Uterus (tissue), 4 donors: ENCODE data around the gene KRT3. TPM values are rescaled to one million over a fixed set of nuclear protein-coding genes. Genes with fewer than 3 reads are reported as not detected.

Experiments used
- DNase-seq, 2 donors: peaks; one replicate each; pipeline ENCODE4 v3.0.0-alpha.2; 2019 to 2020
- H3K27ac ChIP-seq, 2 donors: fragments of 200-600 bp; sonication (generic); 1 replicate in 1 of 2; 2 replicates in 1 of 2; pipeline ENCODE4 v1.5.1; 2016 to 2018
- H3K27me3 ChIP-seq, 2 donors: fragments of 200-600 bp; sonication (generic); one replicate each; pipeline ENCODE4 v1.5.1; 2018 to 2019; ENCODE audit warnings: control low read depth in 1 of 2
- H3K36me3 ChIP-seq, 2 donors: fragments of 200-600 bp; sonication (generic); one replicate each; pipeline ENCODE4 v1.5.1; 2019; ENCODE audit warnings: control low read depth in 1 of 2
- H3K4me1 ChIP-seq, 2 donors: fragments of 200-600 bp; sonication (generic); one replicate each; pipeline ENCODE4 v1.5.1; 2018 to 2019; ENCODE audit warnings: control low read depth in 1 of 2
- H3K4me3 ChIP-seq, 2 donors: fragments of 200-600 bp; sonication (generic); 1 replicate in 1 of 2; 2 replicates in 1 of 2; pipeline ENCODE4 v1.5.1; 2018 to 2019; ENCODE audit warnings: mild to moderate bottlenecking in 1 of 2
- H3K9me3 ChIP-seq, 2 donors: fragments of 200-600 bp; sonication (generic); one replicate each; pipeline ENCODE4 v1.5.1; 2019; ENCODE audit warnings: control low read depth in 1 of 2
- CTCF ChIP-seq, 4 experiments: fragments of 200-600 bp in 2 of 4; fragments of 450-650 bp in 2 of 4; sonication (generic) in 2 of 4; IDR thresholded peaks; one replicate each; pipeline ENCODE4 v1.5.1; 2016 to 2019; ENCODE audit warnings: antibody characterized with exemption in 4 of 4, mild to moderate bottlenecking in 2 of 4, moderate library complexity in 1 of 4
- POLR2A ChIP-seq, 2 donors: fragments of 450-650 bp; IDR thresholded peaks; one replicate each; pipeline ENCODE4 v1.6.1; 2016; ENCODE audit warnings: antibody characterized with exemption in 2 of 2, mild to moderate bottlenecking in 1 of 2, moderate library complexity in 1 of 2
- intact Hi-C: fragments of 100-400 bp; cut with DNase I; formaldehyde crosslinking; loops from one replicate; pipeline ENCODE4 v1.15.1; 2023; ENCODE audit warnings: low total_unique reads
- total RNA-seq, 4 donors: library from RNA; depleted of rRNA in 3 of 4; stranded (reverse); fragments of >200 nt in 3 of 4; gene quantifications; one replicate each; pipeline versions ENCODE4 v1.1.0 to v1.2.4, GENCODE V29; 2014 to 2023
- donor health status: DM: yes; HTN: yes; CAD: no.

Gene KRT3
- total RNA-seq, 4 donors from 2014 or later, result not detected

- TF ChIP-seq CTCF (IDR thresholded peaks at IDR 0.05), result no peak
- DNase-seq, result no peak
- Histone ChIP-seq H3K36me3 (no peaks in the 10 kb centered on the region), H3K27ac (no peak overlapping the region), H3K4me3 (no peak overlapping the region), H3K27me3 (no peaks in the 10 kb centered on the region), H3K9me3 (no peaks in the 10 kb centered on the region), H3K4me1 (no peaks in the 10 kb centered on the region)
- intact Hi-C loops, result no loop called here
Observed at GRCh38 chr12:52759218-52759617, 36.7 kb downstream of the KRT3 start.

GRCh38 chr12:52757449-52758176, 38.3 kb downstream of the KRT3 start:
- TF ChIP-seq POLR2A (IDR thresholded peaks at IDR 0.05), result no peak
- no peak for TF ChIP-seq CTCF (IDR thresholded peaks at IDR 0.05)
- H3K36me3 ChIP-seq, result no peaks in the 10 kb centered on the region
- intact Hi-C loops, result no loop called here

GRCh38 chr12:52756281-52756960, 39.5 kb downstream of the KRT3 start:
- no peak for TF ChIP-seq CTCF (IDR thresholded peaks at IDR 0.05)
- no peak for TF ChIP-seq POLR2A (IDR thresholded peaks at IDR 0.05)
- Histone ChIP-seq H3K4me3 (no peak overlapping the region), H3K36me3 (no peaks in the 10 kb centered on the region), H3K4me1 (no peaks in the 10 kb centered on the region), H3K27me3 (no peaks in the 10 kb centered on the region), H3K27ac (no peak overlapping the region), H3K9me3 (no peaks in the 10 kb centered on the region)
- intact Hi-C loops, result no loop called here
- no peak for DNase-seq

More at GRCh38 chr12:52757449-52758176, 38.3 kb downstream of the KRT3 start:
- Histone ChIP-seq H3K4me1 (no peaks in the 10 kb centered on the region), H3K27me3 (no peaks in the 10 kb centered on the region), H3K9me3 (no peaks in the 10 kb centered on the region), H3K4me3 (no peak overlapping the region), H3K27ac (no peak overlapping the region)
- DNase-seq, result no peak

- intact Hi-C loops, result no loop called here
- H3K4me1 ChIP-seq, result no peaks in the 10 kb centered on the region
- no peak overlapping the region for H3K4me3 ChIP-seq
- TF ChIP-seq POLR2A (IDR thresholded peaks at IDR 0.05), result no peak
- TF ChIP-seq CTCF (IDR thresholded peaks at IDR 0.05), result no peak
- no peaks in the 10 kb centered on the region for H3K36me3 ChIP-seq
- no peak overlapping the region for H3K27ac ChIP-seq
- H3K27me3 ChIP-seq, result no peaks in the 10 kb centered on the region
- H3K9me3 ChIP-seq, result no peaks in the 10 kb centered on the region
- no peak for DNase-seq
Observed at GRCh38 chr12:52755533-52755932, 40.4 kb downstream of the KRT3 start.

- H3K4me1 ChIP-seq, result no peaks in the 10 kb centered on the region
- TF ChIP-seq POLR2A (IDR thresholded peaks at IDR 0.05) (no peak), CTCF (IDR thresholded peaks at IDR 0.05) (no peak)
- no peaks in the 10 kb centered on the region for H3K36me3 ChIP-seq
- intact Hi-C loops, result no loop called here
- no peak overlapping the region for H3K27ac ChIP-seq
- H3K27me3 ChIP-seq, result no peaks in the 10 kb centered on the region
- H3K4me3 ChIP-seq, result no peak overlapping the region
- DNase-seq, result no peak
- no peaks in the 10 kb centered on the region for H3K9me3 ChIP-seq
Observed at GRCh38 chr12:52754135-52754534, 41.8 kb downstream of the KRT3 start.
